GM20000 (cell line): ENCODE data around the gene TMEFF2.

ENCODE experiments used
- DNase-seq: peaks from one replicate; pipeline ENCODE4 v3.0.0; 2012; ENCODE audit warnings: low spot score
- CTCF ChIP-seq: IDR thresholded peaks from 2 replicates; pipeline ENCODE4 v1.5.1; 2012; ENCODE audit warnings: mild to moderate bottlenecking, control low read depth; ENCODE audit errors: extremely low read depth, missing control alignments

Gene TMEFF2

GRCh38 chr2:192030289-192030688, 164.4 kb downstream of the TMEFF2 start:
- no peak for DNase-seq
- TF ChIP-seq CTCF, result no peak

- no peak for TF ChIP-seq CTCF
- no peak for DNase-seq
Observed at GRCh38 chr2:192029089-192029488, 165.6 kb downstream of the TMEFF2 start.

- DNase-seq, result no peak
- no peak for TF ChIP-seq CTCF
Observed at GRCh38 chr2:192026825-192027120, 168.0 kb downstream of the TMEFF2 start.

GRCh38 chr2:192026059-192026824, 168.5 kb downstream of the TMEFF2 start:
- TF ChIP-seq CTCF, result no peak
- no peak for DNase-seq

- no peak for DNase-seq
- TF ChIP-seq CTCF, result no peak
Observed at GRCh38 chr2:192025637-192026036, 169.1 kb downstream of the TMEFF2 start.

GRCh38 chr2:192023006-192023405, 171.7 kb downstream of the TMEFF2 start:
- DNase-seq, result no peak
- TF ChIP-seq CTCF, result no peak

- no peak for DNase-seq
- no peak for TF ChIP-seq CTCF
Observed at GRCh38 chr2:192017844-192018243, 176.9 kb downstream of the TMEFF2 start.
